H54 (cell line): Measurements from ENCODE around the gene FARP2.

Experiments
- DNase-seq: peaks from one replicate; pipeline ENCODE4 v3.0.0; 2011; ENCODE audit warnings: low spot score, mixed read lengths; ENCODE audit not compliant: insufficient read length
- FAIRE-seq: peaks from 3 replicates; lab custom pipeline; 2011; peaks lifted over from hg19 to GRCh38; lab: Jason Lieb, UNC
- POLR2A ChIP-seq: IDR thresholded peaks from 2 replicates; pipeline ENCODE4 v1.6.1; 2011; ENCODE audit warnings: low read depth, mild to moderate bottlenecking, low read length

The FARP2 gene

DNA sequence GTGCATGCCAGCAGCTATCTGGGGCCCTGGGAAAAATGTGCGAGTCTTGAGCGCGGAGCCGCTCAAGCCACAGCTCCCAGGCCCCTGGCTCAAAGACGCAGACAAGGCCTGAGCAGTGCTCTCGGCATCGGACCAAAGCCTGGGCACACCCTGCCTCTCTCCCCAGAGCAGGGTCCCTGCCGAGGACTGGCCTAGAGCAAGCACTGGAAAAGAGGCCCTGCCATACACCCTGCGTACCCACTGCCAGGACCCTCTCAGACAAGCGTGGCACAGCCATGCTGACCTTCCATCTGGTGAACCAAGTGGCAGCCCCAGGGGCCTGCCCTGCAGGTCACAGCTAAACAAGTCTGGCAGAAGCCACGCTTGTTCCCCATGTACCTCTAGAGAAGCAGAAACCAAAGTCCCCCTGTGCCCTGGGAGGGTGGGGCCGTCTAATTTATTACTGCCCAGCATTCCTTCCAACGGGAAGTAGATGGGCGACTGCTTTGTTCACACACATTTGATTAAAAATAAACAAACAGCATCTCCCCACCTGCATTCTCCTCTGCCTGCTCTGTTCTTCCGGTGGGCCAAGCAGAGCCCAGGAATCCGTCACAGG, 138.3 kb downstream of the FARP2 start:
- TF ChIP-seq POLR2A = no peak
- no peak for DNase-seq
- FAIRE-seq = no peak

- TF ChIP-seq POLR2A = no peak
- FAIRE-seq (no peak), DNase-seq (no peak)
Observed at GRCh38 chr2:241495172-241496002, 139.3 kb downstream of the FARP2 start.

- FAIRE-seq = no peak
- no peak for TF ChIP-seq POLR2A
Observed at GRCh38 chr2:241496003-241496707, 140.1 kb downstream of the FARP2 start.

DNA sequence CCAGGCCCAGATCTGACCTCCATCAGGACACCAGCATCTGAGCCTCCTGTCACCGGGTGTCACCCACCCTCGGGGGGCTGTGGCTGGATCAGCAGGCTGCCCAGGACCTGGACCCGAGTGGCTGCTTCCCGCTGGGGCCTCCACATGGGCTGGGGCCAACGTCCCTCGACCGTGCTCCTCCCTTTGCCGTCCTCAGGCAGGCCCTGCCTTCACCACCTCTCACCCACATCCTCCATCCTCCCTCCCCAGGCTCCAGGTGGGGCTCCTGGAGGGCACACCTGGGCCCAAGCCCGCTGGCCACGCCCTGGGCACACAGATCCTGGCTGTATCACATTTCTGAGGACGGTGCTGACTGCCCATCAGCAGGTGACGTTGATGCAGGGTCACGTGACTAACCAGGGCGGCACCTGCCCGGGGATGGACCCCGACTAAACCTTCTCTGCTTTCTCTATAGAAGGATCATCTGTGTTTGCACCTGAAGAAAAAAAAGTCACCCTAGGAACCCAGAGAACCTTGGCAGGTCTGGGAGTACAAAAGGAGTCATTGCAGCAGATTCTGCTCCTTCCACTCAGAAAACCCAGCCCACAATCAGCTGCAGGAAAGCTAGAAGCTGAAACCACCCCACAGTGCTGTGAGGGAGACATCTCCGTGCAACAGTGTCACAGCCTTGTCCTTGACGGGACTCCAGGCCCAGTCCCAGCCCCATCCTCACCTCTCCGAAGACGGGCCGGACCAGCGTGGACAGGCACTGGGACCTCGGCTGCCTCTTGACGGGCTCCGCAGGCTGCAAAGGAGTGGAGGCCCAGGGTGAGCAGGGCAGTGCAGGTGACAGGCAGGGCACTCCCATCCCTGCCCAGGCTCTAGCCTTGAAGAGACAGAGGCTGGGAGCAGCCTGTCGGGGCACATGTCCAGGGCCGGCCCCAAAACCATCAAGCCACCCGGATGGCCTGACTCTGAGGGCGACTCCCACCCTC, 141.1 kb downstream of the FARP2 start:
- no peak for TF ChIP-seq POLR2A
- no peak for DNase-seq
- no peak for FAIRE-seq

More at GRCh38 chr2:241496003-241496707, 140.1 kb downstream of the FARP2 start:
- DNase-seq = no peak

- no peak for TF ChIP-seq POLR2A
- no peak for DNase-seq
- FAIRE-seq = no peak
Observed at GRCh38 chr2:241498115-241499070, 142.3 kb downstream of the FARP2 start.

DNA sequence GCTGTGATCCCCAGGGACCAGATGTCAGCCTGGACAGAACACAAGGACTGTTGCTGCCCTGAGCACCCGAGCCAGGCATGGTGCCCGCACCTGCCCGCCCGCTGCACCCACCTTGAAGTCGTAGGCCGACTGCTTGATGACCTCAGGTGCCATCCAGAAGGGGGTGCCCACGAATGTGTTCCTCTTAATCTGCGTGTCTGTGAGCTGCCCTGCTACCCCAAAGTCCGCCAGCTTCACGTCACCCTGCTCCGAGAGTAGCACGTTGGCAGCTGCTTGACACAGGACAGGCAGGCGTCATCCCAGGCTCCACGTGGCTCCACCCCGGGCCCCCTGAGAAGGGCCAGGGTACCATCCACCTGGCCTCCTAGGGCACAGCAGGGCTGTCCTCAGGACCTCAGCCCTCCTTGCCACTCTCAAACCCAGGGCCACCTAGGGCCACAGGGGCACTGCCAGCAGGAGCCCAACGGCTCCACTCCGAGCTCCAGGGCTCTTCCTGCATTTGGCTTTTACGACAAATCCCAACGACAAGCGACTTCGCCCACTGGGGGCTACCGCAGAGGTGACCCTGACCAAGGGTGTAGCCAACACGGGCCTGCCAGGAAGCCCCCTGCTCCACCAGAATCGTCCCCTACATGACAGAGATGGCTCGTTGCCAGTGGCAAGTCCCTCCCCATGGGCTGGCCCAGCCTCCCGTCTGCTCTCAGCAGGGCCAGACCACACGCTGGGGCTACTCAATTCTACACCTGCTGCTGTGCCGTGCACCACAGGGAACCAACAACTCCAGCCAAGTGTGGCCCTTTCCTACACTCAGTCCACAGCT, 143.3 kb downstream of the FARP2 start:
- TF ChIP-seq POLR2A = no peak
- no peak for FAIRE-seq
- no peak for DNase-seq

- FAIRE-seq = no peak
- no peak for DNase-seq
- no peak for TF ChIP-seq POLR2A
Observed at GRCh38 chr2:241500016-241500415, 143.9 kb downstream of the FARP2 start.

DNA sequence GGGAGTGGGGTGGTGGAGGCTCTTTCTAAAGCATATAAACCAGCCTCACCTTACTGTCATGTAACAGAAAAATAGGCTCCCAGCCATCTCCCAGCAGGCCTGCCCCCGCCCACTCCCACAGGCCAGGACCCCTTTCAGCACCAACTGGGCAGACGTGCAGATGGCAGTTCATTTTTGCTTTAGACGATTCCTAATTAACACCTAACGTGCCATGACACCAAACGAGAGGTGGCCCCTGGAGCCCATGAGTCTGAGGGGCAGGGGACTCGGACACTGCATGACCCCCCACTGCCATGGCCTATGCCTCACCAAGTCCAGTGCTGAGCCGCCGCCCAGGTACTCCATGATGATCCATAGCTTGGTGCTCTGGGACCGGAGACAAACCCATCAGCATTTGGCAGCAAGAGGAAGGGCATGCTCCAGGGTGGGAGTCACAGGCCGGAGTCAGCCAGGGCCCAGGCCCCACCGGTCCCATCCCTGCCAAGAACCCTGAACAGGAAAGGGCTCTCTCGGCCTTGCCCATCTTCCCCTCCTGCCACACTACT, 144.4 kb downstream of the FARP2 start:
- no peak for DNase-seq
- FAIRE-seq = no peak
- TF ChIP-seq POLR2A = no peak

DNA sequence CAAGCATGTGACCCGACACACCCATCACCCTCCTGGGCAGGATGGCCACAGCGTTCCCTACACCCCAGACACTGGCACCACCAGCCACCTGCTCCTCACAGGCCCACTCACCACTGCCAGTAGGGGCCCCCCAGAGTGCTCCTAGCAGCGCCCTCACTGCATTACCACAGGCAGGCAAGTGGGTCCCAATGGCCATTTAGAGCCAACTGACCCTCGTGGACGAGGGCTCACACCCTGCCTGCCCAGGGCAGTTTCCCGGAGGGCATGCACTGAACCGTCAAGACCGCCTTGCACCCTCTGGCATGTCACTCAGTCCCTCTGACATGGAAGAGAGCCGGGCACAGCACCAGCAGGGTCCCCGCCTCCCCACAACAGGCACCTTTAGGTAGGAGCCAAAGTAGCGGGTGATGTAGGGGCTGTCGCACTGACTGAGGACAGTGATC, 145.0 kb downstream of the FARP2 start:
- FAIRE-seq = no peak
- no peak for TF ChIP-seq POLR2A
- DNase-seq = no peak

DNA sequence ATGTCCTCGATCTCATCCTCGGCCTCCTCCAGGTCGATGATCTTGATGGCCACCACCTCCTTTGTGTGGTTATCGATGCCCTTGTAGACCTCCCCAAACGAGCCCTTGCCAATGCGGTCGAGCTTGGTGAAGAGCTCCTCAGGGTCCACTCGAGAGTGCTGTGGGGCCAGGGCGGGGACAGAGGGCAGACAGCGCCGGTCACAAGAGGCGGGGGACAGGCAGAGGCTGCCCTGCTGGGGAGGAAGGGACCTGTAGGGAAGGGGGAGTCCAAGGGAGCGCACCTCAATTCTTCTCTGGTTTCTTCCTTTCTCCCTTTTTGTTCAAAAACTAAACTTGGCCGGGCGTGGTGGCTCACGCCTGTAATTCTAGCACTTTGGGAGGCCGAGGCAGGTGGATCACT, 145.5 kb downstream of the FARP2 start:
- DNase-seq = no peak
- TF ChIP-seq POLR2A = no peak
- no peak for FAIRE-seq

GRCh38 chr2:241502281-241502680, 146.2 kb downstream of the FARP2 start:
- FAIRE-seq = no peak
- no peak for TF ChIP-seq POLR2A
- no peak for DNase-seq
